ENCODE data around the gene CRYBG2.
"Not testable (repeated sequence)": the region's sequence is repeated elsewhere in the genome, so short reads cannot be mapped to it uniquely, and the experiment has no call there.

The CRYBG2 gene

DNA sequence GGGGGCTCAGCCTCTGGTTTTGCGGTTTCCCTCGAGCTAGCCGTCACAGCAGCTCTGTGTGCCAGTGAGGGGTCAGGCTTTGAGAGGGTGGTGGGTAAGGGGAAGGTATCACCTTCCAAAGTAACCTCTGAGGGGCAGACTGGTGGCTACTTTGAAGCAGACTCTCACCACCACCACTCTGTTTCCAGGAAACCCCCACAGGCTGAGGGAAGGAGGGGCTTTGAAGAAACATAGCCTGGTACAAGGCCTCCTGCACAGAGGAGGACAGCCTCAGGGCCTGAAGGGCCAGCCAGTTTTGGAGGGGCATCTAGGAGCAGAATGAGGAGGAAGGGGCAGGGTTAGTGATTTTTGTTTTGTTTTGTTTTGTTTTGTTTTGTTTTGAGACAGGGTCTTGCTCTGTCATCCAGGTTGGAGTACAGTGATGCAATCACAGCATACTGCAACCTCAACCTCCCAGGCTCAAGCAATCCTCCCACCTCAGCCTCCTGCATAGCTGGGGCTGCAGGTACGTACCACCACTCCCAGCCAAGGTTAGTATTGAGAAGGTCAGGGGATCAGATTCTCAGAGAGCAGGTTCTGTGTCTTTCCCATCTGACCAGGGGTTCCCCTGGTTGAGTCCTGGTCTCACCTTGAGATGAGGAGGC, 35.8 kb upstream of the CRYBG2 start:
- TF ChIP-seq, protein P1, sequence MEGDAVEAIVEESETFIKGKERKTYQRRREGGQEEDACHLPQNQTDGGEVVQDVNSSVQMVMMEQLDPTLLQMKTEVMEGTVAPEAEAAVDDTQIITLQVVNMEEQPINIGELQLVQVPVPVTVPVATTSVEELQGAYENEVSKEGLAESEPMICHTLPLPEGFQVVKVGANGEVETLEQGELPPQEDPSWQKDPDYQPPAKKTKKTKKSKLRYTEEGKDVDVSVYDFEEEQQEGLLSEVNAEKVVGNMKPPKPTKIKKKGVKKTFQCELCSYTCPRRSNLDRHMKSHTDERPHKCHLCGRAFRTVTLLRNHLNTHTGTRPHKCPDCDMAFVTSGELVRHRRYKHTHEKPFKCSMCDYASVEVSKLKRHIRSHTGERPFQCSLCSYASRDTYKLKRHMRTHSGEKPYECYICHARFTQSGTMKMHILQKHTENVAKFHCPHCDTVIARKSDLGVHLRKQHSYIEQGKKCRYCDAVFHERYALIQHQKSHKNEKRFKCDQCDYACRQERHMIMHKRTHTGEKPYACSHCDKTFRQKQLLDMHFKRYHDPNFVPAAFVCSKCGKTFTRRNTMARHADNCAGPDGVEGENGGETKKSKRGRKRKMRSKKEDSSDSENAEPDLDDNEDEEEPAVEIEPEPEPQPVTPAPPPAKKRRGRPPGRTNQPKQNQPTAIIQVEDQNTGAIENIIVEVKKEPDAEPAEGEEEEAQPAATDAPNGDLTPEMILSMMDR (IDR thresholded peaks at IDR 0.05; ENCODE audit: low read length, missing control alignments) = no peak
- no peak overlapping the region for H3K4me3 ChIP-seq (replicated peaks; ENCODE audit: low read depth, low read length)
- DNase-seq (ENCODE audit: low read depth) = no peak

DNA sequence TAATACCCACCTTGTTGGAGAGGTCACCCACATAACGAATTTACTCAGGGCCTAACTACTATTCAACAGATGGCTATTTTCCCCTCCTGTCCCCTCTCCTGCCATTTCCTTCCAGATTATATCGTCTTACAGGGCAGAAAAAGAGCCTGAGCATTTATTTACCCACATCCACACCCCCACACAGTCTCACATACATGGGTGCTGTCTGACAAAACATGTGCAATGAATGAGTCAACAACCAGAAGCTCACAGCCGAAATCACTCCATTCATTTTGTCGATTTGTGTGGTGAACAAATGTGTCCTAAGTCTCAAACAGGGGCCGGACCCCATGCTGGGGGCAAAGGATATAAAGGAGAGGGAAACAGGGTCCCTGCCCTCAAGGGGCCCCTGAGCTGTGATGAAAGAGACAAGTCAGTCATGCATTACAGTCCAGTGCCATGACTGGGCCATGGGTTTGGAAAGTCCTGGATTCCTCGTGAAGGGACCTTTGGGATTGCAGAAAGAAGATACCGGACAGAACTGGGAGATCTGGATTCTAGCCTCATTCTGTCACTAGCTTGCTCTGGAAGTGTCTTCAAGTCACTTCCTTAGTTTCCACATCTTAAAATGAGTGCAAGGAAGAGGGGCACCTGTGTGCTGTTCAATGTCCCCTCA, 35.0 kb upstream of the CRYBG2 start:
- TF ChIP-seq, protein P1 (IDR thresholded peaks at IDR 0.05; ENCODE audit: low read length, missing control alignments) = no peak
- DNase-seq (ENCODE audit: low read depth) = no peak

DNA sequence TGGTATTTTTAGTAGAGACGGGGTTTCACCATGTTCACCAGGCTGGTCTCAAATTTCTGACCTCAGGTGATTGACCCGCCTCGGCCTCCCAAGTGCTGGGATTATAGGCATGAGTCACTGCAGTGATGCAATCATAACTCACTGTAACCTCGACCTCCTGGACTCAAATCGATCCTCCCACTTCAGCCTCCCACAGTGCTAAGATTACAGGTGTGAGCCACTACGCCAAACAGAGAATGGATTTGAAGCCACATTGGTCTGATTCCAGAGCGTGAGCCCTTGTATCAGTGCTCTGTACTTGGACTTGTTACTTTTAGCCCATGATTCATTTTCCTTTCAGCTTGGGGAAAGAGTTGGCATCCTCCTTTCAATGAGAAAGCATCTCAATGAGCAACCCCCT, 33.5 kb upstream of the CRYBG2 start:
- TF ChIP-seq, protein P1 (IDR thresholded peaks at IDR 0.05; ENCODE audit: low read length, missing control alignments) = no peak
- peak; percentile 42 for DNase-seq (ENCODE audit: low read depth)
- H3K4me3 ChIP-seq (replicated peaks; ENCODE audit: low read depth, low read length) = no peak overlapping the region

More for the DNA sequence above, 35.0 kb upstream of the CRYBG2 start:
- H3K4me3 ChIP-seq (replicated peaks; ENCODE audit: low read depth, low read length) = no peak overlapping the region

DNA sequence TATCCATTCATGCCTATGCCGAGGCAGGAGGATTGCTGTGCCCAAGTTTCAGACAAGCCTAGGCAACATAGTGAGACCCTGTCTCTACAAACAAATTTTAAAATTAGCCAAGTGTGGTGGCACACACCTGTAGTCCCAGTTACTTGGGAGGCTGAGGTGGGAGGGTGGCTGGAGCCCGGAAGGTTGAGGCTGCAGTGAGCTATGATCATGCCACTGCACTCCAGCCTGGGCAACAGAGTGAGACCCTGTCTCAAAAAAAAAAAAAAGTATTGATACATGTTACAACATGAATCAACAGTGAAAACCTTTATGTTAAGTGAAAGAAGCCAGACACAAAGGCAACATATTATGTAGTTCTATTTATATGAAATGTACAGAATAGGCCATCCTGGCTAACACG, 31.1 kb upstream of the CRYBG2 start:
- DNase-seq (ENCODE audit: low read depth); H3K4me3 ChIP-seq (replicated peaks; ENCODE audit: low read depth, low read length): not testable (repeated sequence)

DNA sequence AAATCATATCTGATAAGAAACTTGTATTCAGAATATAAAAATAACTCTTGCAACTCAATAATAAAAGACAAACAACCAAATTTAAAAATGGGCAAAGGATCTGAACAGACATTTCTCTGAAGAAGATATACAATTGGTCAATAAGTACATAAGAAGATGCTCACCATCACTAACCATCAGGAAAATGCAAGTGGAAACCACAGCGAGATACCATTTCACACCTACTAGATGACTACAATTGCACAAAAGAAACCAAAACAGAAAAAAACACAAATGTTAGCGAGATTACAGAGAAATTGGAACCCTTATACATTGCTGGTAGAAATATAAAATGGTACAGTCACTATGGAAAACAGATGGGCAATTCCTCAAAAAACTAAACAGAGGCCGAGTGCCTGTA, 30.1 kb upstream of the CRYBG2 start:
- TF ChIP-seq, protein P1 (IDR thresholded peaks at IDR 0.05; ENCODE audit: low read length, missing control alignments) = no peak
- no peak for DNase-seq (ENCODE audit: low read depth)
- H3K4me3 ChIP-seq (replicated peaks; ENCODE audit: low read depth, low read length) = no peak overlapping the region

DNA sequence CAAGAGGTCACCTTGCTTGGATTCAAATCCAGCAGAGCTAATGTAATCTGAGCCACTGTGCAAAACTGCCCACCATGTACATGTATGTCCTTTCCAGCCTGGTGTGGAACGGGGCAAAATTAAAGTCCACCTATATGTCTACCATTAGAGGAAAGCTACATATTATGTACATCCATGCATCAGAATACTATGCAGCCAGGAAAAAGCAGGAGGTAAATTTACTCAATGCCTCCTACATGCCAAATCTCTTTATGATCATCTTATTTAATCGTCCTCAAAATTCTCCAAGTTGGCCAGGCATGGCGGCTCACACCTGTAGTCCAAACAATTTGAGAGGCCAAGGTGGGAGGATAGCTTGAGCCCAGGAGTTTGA, 24.9 kb upstream of the CRYBG2 start:
- H3K4me3 ChIP-seq (replicated peaks; ENCODE audit: low read depth, low read length) = no peak overlapping the region
- TF ChIP-seq, protein P1 (IDR thresholded peaks at IDR 0.05; ENCODE audit: low read length, missing control alignments) = no peak

DNA sequence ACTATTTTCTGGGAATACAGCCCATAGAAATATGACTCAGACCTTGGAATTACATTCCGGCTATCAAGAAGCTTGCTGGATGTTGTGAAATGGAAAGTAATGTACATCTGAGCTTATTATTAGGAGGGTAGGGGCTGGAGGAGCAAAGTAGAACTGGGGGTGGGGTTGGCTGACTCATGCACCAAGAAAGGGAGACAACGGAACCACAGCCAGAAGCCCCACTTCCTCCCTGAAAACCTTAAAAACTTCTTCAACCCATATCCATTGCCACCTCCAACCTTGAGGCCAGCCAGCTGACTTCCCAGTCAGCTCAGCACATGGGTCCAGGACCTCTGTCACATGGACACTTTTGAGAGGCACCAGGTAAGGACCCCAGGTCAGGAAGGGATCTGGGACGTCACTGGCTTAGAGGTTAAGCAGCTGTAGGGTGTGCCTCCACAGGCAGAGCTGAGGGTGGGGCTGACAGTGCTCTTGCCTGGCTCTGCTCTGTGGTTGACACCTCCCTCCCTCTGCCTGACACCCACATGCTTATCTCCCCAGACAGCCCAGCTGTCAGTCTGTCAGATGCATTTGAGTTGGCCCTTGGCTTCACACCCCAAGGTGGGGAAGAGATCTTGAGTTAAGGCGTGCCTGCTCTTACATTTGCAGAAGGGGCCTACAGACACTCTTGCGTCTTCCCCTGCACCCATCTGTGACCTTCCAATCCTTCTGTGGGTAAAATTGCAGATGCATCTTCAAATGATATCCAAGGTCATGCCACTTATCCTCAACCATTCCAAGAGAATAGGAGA, 24.4 kb upstream of the CRYBG2 start:
- peak; percentile 96 for DNase-seq (ENCODE audit: low read depth)
- TF ChIP-seq, protein P1 (IDR thresholded peaks at IDR 0.05; ENCODE audit: low read length, missing control alignments) = no peak
- no peak overlapping the region for H3K4me3 ChIP-seq (replicated peaks; ENCODE audit: low read depth, low read length)

More for the DNA sequence above, 24.9 kb upstream of the CRYBG2 start:
- DNase-seq (ENCODE audit: low read depth) = no peak

All from fibroblast of pulmonary artery (primary cell).